A549 treated with DMSO at 1 μM for 4 hours (cell line): ENCODE measurements around the gene SDHC. TPM values are rescaled to one million over a fixed set of nuclear protein-coding genes. Genes with fewer than 3 reads are reported as not detected.

Experiments
- total RNA-seq: library from RNA; stranded (reverse); fragments of 200-300 nt; extraction: Qiagen RNA extraction; gene quantifications from 5 replicates; pipeline ENCODE4 v1.2.3, GENCODE V29; 2022; ENCODE audit warnings: low read depth

The SDHC gene
- 238 to 268 TPM (median 252 TPM) in 5 replicates for total RNA-seq

GRCh38 chr1:161314201-161314981, at the start of gene SDHC:
Gene SDHC (plus strand): TSS chr1:161314381. CDS start chr1:161314406, 25 bp downstream.

GRCh38 chr1:161309868-161310267, 4.3 kb upstream of the SDHC start, which contains the start of gene MPZ:
Gene MPZ (minus strand): TSS chr1:161309968. CDS start chr1:161309905, 63 bp downstream.

GRCh38 chr1:161367684-161368400, 53.7 kb downstream of the SDHC start, which contains the start of gene CFAP126:
Gene CFAP126 (minus strand): TSS chr1:161367876. CDS start chr1:161367868, 8 bp downstream.

Other genes starting within 250 kb of the SDHC start
- gene ARHGAP30, start 244.5 kb upstream of the SDHC start, total RNA-seq: 0.06 to 0.13 TPM (median 0.10 TPM) in 5 replicates
- 1.3 to 1.9 TPM (median 1.7 TPM) in 5 replicates for gene NECTIN4, start 224.8 kb upstream of the SDHC start, total RNA-seq
- 1.6 to 1.7 TPM (median 1.7 TPM) in 5 replicates for gene KLHDC9, start 216.0 kb upstream of the SDHC start, total RNA-seq
- 113 to 124 TPM (median 120 TPM) in 5 replicates for gene PFDN2, start 196.3 kb upstream of the SDHC start, total RNA-seq
- 26.6 to 33.0 TPM (median 31.3 TPM) in 5 replicates for gene NIT1, start 196.3 kb upstream of the SDHC start, total RNA-seq
- 25.0 to 32.8 TPM (median 29.9 TPM) in 5 replicates for gene DEDD, start 181.7 kb upstream of the SDHC start, total RNA-seq
- 87.3 to 130 TPM (median 91.1 TPM) in 5 replicates for gene UFC1, start 160.4 kb upstream of the SDHC start, total RNA-seq
- 15.4 to 27.5 TPM (median 23.2 TPM) in 5 replicates for gene USP21, start 154.9 kb upstream of the SDHC start, total RNA-seq
- 11.6 to 17.2 TPM (median 15.2 TPM) in 5 replicates for gene PPOX, start 148.0 kb upstream of the SDHC start, total RNA-seq
- 26.9 to 33.2 TPM (median 29.5 TPM) in 5 replicates for gene B4GALT3, start 136.9 kb upstream of the SDHC start, total RNA-seq
- not detected in 5 replicates for gene ADAMTS4, start 115.3 kb upstream of the SDHC start, total RNA-seq
- gene NDUFS2, start 112.0 kb upstream of the SDHC start, total RNA-seq: 76.9 to 109 TPM (median 79.7 TPM) in 5 replicates
- gene FCER1G, start 99.1 kb upstream of the SDHC start, total RNA-seq: 0.33 TPM in 1 of 5 replicates, not detected in the others
- not detected in 5 replicates for gene APOA2, start 90.8 kb upstream of the SDHC start, total RNA-seq
- gene TOMM40L, start 88.3 kb upstream of the SDHC start, total RNA-seq: 10.1 to 11.5 TPM (median 11.0 TPM) in 5 replicates
- gene NR1I3, start 76.2 kb upstream of the SDHC start, total RNA-seq: 0.21 TPM in 1 of 5 replicates, not detected in the others
- gene PCP4L1, start 55.6 kb upstream of the SDHC start, total RNA-seq: 0.06 to 0.10 TPM (median 0.08 TPM) in 3 of 5 replicates, not detected in the others
- 0.20 to 0.36 TPM (median 0.26 TPM) in 4 of 5 replicates, not detected in the other for gene MPZ, start 4.4 kb upstream of the SDHC start, total RNA-seq
- gene CFAP126, start 53.5 kb downstream of the SDHC start, total RNA-seq: 0.17 TPM in 1 of 5 replicates, not detected in the others
- not detected in 5 replicates for gene FCGR2A, start 191.1 kb downstream of the SDHC start, total RNA-seq
- gene HSPA6, start 210.2 kb downstream of the SDHC start, total RNA-seq: 1.5 to 11.0 TPM (median 3.6 TPM) in 5 replicates
- gene FCGR3A, start 235.4 kb downstream of the SDHC start, total RNA-seq: not detected in 5 replicates